OCI-LY7 (cell line): ENCODE data around the gene PPFIBP1. TPM values are rescaled to one million over a fixed set of nuclear protein-coding genes. Genes with fewer than 3 reads are reported as not detected.

Experiments
- BruUV-seq: library from RNA; stranded (reverse); fragments of 400-500 nt; replicated peaks from 2 replicates; lab custom pipeline; 2021; lab: Mats Ljungman, UMichigan
- CTCF ChIA-PET: fragments of 300-600 bp; sonication (Branson Sonifier 250); formaldehyde crosslinking; loops from one replicate; lab custom pipeline; 2022; ENCODE audit warnings: antibody characterized with exemption; ENCODE audit not compliant: unreplicated experiment; lab: Charles Lee
- POLR2A ChIA-PET: fragments of 300-600 bp; sonication (Branson Sonifier 250); formaldehyde crosslinking; loops from one replicate; lab custom pipeline; 2022; ENCODE audit warnings: antibody characterized with exemption; lab: Charles Lee
- DNase-seq: peaks from one replicate; pipeline ENCODE4 v3.0.0-alpha.2; 2015; ENCODE audit warnings: low spot score
- H2AFZ ChIP-seq: fragments of 200-600 bp; sonication (generic), shearing (Covaris generic); 2 replicates; pipeline ENCODE4 v1.6.1; 2014; ENCODE audit warnings: mild to moderate bottlenecking, antibody characterized with exemption, low read length, moderate library complexity
- H3K27ac ChIP-seq: fragments of 200-600 bp; sonication (generic); 2 replicates; pipeline ENCODE4 v1.5.1; 2014; ENCODE audit warnings: mixed run types, low read depth, mild to moderate bottlenecking, moderate library complexity, low read length, inconsistent platforms; ENCODE audit not compliant: poor library complexity, severe bottlenecking
- H3K36me3 ChIP-seq: fragments of 200-600 bp; sonication (generic); 2 replicates; pipeline ENCODE4 v1.6.1; 2014; ENCODE audit warnings: mild to moderate bottlenecking, antibody characterized with exemption, low read length, moderate library complexity, mixed read lengths; ENCODE audit not compliant: insufficient read depth
- H3K4me1 ChIP-seq: fragments of 200-600 bp; sonication (generic); 2 replicates; pipeline ENCODE4 v1.5.1; 2014; ENCODE audit warnings: mild to moderate bottlenecking, low read length; ENCODE audit not compliant: insufficient read depth, poor library complexity, severe bottlenecking
- H3K4me2 ChIP-seq: fragments of 200-600 bp; sonication (generic); 2 replicates; pipeline ENCODE4 v1.6.1; 2014; ENCODE audit warnings: mild to moderate bottlenecking, low read length
- H3K4me3 ChIP-seq: fragments of 200-600 bp; sonication (generic); 2 replicates; pipeline ENCODE4 v1.5.1; 2014; ENCODE audit warnings: mild to moderate bottlenecking, low read depth, low read length; ENCODE audit not compliant: poor library complexity, severe bottlenecking
- H3K79me2 ChIP-seq: fragments of 200-600 bp; sonication (generic); 2 replicates; pipeline ENCODE4 v1.6.1; 2016; ENCODE audit warnings: low read depth, mild to moderate bottlenecking, low read length, moderate library complexity, mixed read lengths; ENCODE audit not compliant: insufficient read depth
- H3K9me2 ChIP-seq: fragments of 200-600 bp; sonication (generic); 2 replicates; pipeline ENCODE4 v1.6.1; 2016; ENCODE audit warnings: mild to moderate bottlenecking, low read length, mixed read lengths; ENCODE audit not compliant: insufficient read depth
- H3K9me3 ChIP-seq: fragments of 200-600 bp; sonication (generic); 2 replicates; pipeline ENCODE4 v1.6.1; 2014; ENCODE audit warnings: mild to moderate bottlenecking, mixed run types, low read length, mixed read lengths
- H4K20me1 ChIP-seq: fragments of 200-600 bp; sonication (generic); 2 replicates; pipeline ENCODE4 v1.6.1; 2014; ENCODE audit warnings: mild to moderate bottlenecking, antibody characterized with exemption, low read length, moderate library complexity, mixed read lengths; ENCODE audit not compliant: insufficient read depth
- EZH2phosphoT487 ChIP-seq: fragments of 200-600 bp; sonication (generic); IDR thresholded peaks from 2 replicates; pipeline ENCODE4 v1.6.1; 2018; ENCODE audit warnings: low read depth, borderline replicate concordance, mild to moderate bottlenecking, mixed run types, antibody characterized with exemption, low read length, moderate library complexity, mixed read lengths
- intact Hi-C: fragments of 100-400 bp; cut with micrococcal nuclease; formaldehyde crosslinking; loops from one replicate; pipeline ENCODE4 v1.10.0; 2022; ENCODE audit not compliant: unreplicated experiment
- total RNA-seq, 2 experiments: library from RNA; depleted of rRNA in 1 of 2; stranded (reverse); fragments of >200 nt in 1 of 2; shearing (Covaris generic) in 1 of 2; gene quantifications; 2 replicates each; pipeline ENCODE4 v1.2.3, GENCODE V29; 2014 to 2022
- TF ChIP-seq, protein P1 (sequence below): fragments of 200-600 bp; sonication (generic); conservative IDR thresholded peaks from 2 replicates; pipeline ENCODE4 v1.5.1; 2014; ENCODE audit warnings: mild to moderate bottlenecking, antibody characterized with exemption, low read length, moderate library complexity, mixed read lengths

PPFIBP1 gene
- total RNA-seq, 2 experiments from 2014 or later: 7.3 to 14.6 TPM

GRCh38 chr12:27650011-27650410 is 126.0 kb downstream of the PPFIBP1 start:
- no TSS peak for BruUV-seq
- Histone ChIP-seq H3K4me2 (no peak overlapping the region), H3K4me1 (no peaks in the 10 kb centered on the region), H3K9me3 (no peaks in the 10 kb centered on the region), H2AFZ (no peak overlapping the region), H3K4me3 (no peak overlapping the region), H3K27ac (no peak overlapping the region), H3K36me3 (no peaks in the 10 kb centered on the region), H4K20me1 (no peaks in the 10 kb centered on the region), H3K9me2 (no peaks in the 10 kb centered on the region), H3K79me2 (no peaks in the 10 kb centered on the region)
- ChIA-PET POLR2A (no interaction called here), CTCF (no interaction called here)
- TF ChIP-seq EZH2phosphoT487: no peak
- TF ChIP-seq, protein P1, sequence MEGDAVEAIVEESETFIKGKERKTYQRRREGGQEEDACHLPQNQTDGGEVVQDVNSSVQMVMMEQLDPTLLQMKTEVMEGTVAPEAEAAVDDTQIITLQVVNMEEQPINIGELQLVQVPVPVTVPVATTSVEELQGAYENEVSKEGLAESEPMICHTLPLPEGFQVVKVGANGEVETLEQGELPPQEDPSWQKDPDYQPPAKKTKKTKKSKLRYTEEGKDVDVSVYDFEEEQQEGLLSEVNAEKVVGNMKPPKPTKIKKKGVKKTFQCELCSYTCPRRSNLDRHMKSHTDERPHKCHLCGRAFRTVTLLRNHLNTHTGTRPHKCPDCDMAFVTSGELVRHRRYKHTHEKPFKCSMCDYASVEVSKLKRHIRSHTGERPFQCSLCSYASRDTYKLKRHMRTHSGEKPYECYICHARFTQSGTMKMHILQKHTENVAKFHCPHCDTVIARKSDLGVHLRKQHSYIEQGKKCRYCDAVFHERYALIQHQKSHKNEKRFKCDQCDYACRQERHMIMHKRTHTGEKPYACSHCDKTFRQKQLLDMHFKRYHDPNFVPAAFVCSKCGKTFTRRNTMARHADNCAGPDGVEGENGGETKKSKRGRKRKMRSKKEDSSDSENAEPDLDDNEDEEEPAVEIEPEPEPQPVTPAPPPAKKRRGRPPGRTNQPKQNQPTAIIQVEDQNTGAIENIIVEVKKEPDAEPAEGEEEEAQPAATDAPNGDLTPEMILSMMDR: no peak
- DNase-seq: no peak
- intact Hi-C loops: no loop called here

DNA sequence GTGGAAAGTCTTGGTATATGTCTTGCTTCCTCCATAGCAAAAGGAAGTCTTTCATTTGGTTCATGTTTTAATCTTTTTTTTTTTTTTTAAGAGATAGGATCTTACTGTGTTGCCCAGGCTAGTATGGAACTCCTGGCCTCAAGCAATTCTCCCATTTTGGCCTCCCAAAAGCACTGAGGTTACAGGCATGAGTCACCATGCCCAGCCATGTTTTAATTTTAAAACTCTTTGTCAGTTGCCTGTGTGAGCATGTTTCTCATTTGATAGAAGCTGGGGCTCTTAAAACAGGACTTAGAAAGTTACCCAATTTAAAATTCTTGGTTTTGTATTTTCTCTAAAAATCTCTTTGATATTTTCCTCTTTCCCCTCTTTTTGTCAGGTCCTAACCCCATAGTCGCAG is 127.2 kb downstream of the PPFIBP1 start:
- H3K27ac ChIP-seq: no peak overlapping the region
- no peaks in the 10 kb centered on the region for H3K79me2 ChIP-seq
- ChIA-PET CTCF (no interaction called here), POLR2A (interaction anchor here (0.6 kb wide), 1 partner anchor 173 kb away, joined by 4 read pairs; no protein-coding TSS in a partner anchor)
- no peaks in the 10 kb centered on the region for H3K4me1 ChIP-seq
- no peak for TF ChIP-seq EZH2phosphoT487
- TF ChIP-seq, protein P1: no peak
- H3K4me2 ChIP-seq: no peak overlapping the region
- H3K36me3 ChIP-seq: no peaks in the 10 kb centered on the region
- H4K20me1 ChIP-seq: no peaks in the 10 kb centered on the region
- H3K4me3 ChIP-seq: no peak overlapping the region
- no peak overlapping the region for H2AFZ ChIP-seq
- no peak for DNase-seq
- no peaks in the 10 kb centered on the region for H3K9me2 ChIP-seq
- H3K9me3 ChIP-seq: no peaks in the 10 kb centered on the region
- BruUV-seq: no TSS peak
- intact Hi-C loops: no loop called here

GRCh38 chr12:27652174-27652763 is 128.3 kb downstream of the PPFIBP1 start:
- H4K20me1 ChIP-seq: no peaks in the 10 kb centered on the region
- no peaks in the 10 kb centered on the region for H3K4me1 ChIP-seq
- no peaks in the 10 kb centered on the region for H3K79me2 ChIP-seq
- peak; percentile 69 for DNase-seq
- H3K4me3 ChIP-seq: no peak overlapping the region
- H3K4me2 ChIP-seq: no peak overlapping the region
- no peaks in the 10 kb centered on the region for H3K9me2 ChIP-seq
- H3K27ac ChIP-seq: no peak overlapping the region
- no peaks in the 10 kb centered on the region for H3K9me3 ChIP-seq
- no peak overlapping the region for H2AFZ ChIP-seq
- no peaks in the 10 kb centered on the region for H3K36me3 ChIP-seq
- ChIA-PET CTCF (no interaction called here), POLR2A (no interaction called here)
- TF ChIP-seq, protein P1: peak; percentile 99
- TF ChIP-seq EZH2phosphoT487: no peak
- BruUV-seq: no TSS peak
- intact Hi-C loops: loop anchor here (1.0 to 2.0 kb wide), 4 partner anchors 51 to 225 kb away; partner anchors contain the start of gene PPFIBP1
